ENCODE results near the gene SLIT3.

GRCh38 chr5:168765086-168765550 is 535.8 kb downstream of the SLIT3 start:
- TF ChIP-seq CTCF (IDR thresholded peaks at IDR 0.05) (no peak), POLR2A (IDR thresholded peaks at IDR 0.05) (no peak)

Measured in stomach (tissue), 4 donors.